Activated T-helper 1 cell treated with Interleukin-2 at 50 U/mL for 16 hours (primary cell): ENCODE results near the gene ARHGAP18.

Experiments used
- DNase-seq: peaks from one replicate; pipeline ENCODE4 v3.0.0-alpha.2; 2020; ENCODE audit warnings: low read depth

ARHGAP18 gene

GRCh38 chr6:129725341-129725740, 15.4 kb upstream of the ARHGAP18 start:
- no peak for DNase-seq

GRCh38 chr6:129719692-129720091, 9.7 kb upstream of the ARHGAP18 start:
- no peak for DNase-seq

- no peak for DNase-seq
Observed at GRCh38 chr6:129717277-129717676, 7.3 kb upstream of the ARHGAP18 start.

DNA sequence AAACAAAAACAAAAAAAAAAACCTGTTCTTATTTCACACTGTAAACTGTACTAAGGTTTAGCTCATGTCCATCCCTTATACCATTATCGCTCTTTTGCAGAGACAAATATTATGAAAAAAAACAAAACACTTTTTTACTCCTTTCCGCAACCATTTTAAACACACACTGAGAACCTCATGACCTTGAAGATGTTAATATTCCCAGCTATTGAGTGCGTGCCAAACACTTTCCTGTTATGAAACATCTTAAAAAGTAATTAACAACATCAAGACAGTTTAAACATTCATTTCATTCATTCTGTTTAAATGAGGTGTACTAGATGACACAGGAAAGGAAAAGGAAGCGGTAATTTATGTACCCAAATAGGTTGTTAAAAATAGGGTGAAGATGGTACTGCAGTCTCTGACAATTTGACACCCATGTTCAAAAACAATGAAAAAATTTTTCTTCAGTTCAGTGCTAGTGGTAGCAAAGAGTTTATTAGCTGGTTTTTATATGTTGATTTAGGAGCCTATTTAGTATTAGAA, 3.9 kb upstream of the ARHGAP18 start:
- DNase-seq = no peak

DNA sequence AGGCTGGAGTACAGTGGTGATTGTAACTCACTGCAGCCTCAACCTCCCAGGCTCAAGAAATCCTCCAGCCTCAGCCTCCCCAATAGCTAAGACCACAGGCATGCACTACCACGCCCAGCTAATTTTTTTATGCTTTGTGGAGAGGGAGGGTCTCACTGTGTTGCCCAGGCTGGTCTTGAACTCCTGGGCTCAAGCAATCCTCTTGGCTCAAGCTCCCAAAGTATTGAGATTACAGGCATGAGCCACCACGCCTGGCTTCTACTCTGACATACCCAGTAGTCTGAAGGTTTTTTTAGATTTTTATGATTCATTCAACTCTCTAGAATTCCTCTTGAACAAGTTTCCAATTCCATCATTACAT, 1.3 kb upstream of the ARHGAP18 start:
- no peak for DNase-seq

- no peak for DNase-seq
Observed at GRCh38 chr6:129710450-129711270, 683 bp upstream of the ARHGAP18 start.

DNA sequence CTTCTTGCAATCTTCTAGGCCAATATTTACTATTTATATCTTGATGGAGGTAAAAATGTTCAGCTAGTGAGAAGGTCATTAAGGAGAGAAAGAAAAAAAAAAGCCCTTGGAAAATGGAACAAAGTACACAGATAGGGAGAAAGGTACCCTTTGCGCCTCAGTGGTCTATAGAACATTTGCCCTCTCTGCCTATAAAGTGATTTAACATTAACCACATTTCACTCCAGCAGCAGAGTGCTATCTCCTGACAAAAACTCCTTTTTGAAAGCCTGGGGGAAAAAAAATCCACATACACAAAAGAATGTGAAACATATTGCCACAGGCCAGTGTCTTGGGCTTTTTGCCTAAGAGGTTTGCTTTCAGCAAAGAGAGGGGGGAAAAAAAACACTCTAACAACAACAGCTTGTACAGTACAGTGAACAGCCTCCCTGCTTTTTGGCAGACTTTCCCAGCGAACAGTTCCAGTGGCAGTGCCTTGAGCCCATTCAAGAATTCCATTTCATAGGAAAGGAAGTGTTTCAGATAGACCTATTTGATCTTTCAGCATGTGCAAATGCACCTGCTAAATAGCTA, 695 bp downstream of the ARHGAP18 start:
- no peak for DNase-seq

DNA sequence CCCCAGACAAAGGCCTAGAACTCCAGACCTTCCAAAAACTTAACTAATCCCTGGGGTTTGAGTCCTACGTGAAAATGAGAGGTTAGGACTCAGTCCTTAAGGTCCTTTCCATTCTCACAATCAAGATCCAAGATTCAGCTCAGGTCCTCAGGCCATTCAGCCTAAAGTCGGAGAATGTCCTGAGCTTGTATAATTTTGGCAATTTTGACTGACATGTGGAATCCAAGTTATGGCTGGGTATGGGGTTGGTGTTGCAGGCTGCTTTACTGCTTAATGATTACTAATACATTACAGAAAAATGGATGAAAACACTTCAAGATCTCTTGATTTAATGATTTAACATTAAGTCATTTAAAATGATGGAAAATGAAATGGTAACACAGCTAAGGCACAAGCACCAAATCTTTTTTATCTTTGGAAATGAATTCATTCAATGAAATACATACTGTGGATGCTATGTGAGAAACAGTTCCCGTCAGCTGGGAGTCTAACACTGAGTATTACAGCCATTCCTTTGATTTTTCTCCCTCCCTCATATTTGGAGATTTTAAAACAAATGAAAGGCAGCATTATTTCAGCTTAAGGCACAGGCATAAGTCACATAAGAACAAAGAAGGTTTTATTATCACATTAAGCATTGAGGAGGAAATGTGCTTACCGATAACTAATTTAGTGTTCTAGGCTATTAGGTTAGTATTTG, 1.3 kb downstream of the ARHGAP18 start:
- DNase-seq = no peak

DNA sequence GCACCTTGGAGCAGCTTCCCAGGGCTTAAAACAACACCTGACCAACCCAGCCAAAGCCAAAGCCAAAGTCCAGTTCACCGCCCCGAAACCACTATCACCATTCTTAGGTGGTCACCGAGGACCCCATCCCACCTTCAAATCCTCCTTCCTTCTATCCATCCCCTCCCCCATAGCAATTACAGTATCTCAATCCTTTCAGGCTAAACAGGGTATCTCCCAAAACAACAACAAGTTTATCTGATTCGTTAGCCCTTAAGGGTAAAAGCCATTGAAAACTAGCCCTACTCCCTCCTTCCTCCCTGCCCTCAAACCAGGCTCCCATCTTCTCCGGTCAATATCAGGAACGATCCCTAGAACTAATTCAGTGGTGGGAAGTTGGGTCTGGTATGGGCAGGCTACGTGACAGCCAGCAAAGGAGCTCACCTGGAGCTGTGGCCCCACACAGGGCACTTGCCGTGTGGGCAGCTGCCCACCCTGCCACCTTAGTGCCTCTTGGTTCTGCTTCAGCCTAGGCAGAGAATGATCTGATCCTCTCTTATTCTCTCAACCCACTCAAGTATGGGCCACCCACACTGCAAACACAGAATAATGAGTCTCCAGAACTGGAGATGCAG, 2.0 kb downstream of the ARHGAP18 start:
- no peak for DNase-seq

GRCh38 chr6:129707028-129707427, 2.9 kb downstream of the ARHGAP18 start:
- DNase-seq = no peak

- DNase-seq = no peak
Observed at GRCh38 chr6:129705212-129705611, 4.8 kb downstream of the ARHGAP18 start.

DNA sequence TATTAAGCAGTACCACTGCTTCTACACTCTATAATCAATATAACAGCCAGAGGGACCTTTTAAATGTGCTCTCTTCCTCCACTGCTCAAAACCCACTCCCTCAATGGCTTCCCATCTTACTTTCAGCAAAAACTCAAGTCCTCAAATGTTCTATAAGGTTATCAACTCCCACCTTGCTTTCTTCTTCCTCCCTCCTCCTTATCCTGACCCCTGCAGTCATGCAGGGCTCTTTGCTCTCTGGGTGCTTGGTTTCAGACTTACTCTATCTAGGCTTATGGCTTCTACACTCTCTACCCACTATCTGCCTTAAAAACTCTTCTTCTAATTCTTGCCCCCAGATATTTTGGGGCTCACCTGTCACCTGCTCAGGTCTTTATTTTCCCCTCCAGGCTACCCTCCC, 5.3 kb downstream of the ARHGAP18 start:
- DNase-seq = no peak

- no peak for DNase-seq
Observed at GRCh38 chr6:129701721-129702455, 8.1 kb downstream of the ARHGAP18 start.

GRCh38 chr6:129700666-129701065, 9.3 kb downstream of the ARHGAP18 start:
- DNase-seq = no peak

DNA sequence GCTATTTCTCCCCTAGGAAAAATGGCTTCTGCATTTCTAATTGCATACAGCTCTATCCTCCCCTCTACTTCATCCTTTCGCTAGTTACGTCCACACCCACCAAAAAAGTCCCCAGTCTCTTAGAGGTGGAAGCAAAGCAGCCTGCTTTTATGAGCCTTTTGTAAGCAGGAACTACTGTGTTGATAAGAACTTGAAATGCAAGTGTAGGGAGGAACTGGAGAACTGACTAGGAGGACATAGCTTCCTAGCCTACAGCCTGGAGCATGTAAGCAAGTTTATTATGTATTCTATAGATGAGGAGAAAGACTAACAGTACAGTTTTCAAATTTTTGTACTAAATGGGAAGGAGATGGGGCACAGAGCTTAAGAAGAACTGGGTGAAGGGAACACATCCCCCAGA, 10.3 kb downstream of the ARHGAP18 start:
- DNase-seq = no peak

DNA sequence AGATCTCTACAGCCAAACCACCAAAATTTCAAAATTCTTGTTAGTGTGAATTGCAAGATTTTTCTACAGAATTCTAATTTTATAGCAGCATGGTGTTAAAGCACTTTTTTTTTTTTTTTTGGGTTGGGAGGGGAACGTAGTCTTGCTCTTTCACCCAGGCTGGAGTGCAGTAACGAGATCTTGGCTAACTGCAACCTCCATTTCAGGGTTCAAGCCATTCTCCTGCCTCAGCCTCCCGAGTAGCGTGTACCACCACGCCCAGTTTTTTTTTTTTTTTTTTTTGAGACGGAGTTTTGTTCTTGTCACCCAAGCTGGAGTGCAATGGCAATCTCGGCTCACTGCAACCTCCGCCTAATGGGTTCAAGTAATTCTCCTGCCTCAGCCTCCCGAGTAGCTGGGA, 11.5 kb downstream of the ARHGAP18 start:
- no peak for DNase-seq

DNA sequence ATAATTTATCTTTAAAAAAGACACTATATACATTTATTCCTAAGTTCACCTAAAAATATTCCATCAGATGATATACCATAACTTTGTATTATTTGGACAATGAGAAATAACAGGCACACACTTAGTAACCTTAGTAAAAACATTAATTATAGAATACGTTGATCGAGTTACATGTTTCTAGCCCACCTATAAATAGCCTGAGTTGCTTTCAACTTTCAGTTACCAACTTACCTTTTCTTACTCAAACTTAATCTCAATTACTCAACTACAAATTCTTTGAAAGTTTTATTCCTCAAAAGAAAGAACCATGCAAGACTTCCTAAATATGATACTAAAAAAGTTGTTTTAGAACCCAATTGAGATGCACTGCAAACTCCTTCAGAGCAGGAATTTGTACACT, 12.2 kb downstream of the ARHGAP18 start:
- no peak for DNase-seq

- no peak for DNase-seq
Observed at GRCh38 chr6:129696843-129697242, 13.1 kb downstream of the ARHGAP18 start.

DNA sequence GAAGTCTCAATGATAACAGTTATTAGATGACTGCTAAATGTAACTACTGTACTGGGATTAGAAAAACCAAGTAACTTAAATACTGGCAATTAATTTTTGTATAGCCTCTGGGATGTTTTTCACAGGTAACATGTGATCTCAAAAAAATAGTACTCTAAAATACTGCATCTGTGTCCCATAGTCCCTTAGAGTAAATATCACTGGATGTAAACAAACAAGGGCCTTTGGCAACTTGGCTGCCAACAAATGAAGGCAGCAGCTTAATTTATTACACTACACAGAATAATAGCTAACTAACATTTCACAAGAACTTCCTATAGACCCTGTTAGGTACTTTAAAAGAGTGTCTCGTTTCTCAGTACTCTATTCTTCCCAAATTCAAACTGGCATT, 14.0 kb downstream of the ARHGAP18 start:
- no peak for DNase-seq

DNA sequence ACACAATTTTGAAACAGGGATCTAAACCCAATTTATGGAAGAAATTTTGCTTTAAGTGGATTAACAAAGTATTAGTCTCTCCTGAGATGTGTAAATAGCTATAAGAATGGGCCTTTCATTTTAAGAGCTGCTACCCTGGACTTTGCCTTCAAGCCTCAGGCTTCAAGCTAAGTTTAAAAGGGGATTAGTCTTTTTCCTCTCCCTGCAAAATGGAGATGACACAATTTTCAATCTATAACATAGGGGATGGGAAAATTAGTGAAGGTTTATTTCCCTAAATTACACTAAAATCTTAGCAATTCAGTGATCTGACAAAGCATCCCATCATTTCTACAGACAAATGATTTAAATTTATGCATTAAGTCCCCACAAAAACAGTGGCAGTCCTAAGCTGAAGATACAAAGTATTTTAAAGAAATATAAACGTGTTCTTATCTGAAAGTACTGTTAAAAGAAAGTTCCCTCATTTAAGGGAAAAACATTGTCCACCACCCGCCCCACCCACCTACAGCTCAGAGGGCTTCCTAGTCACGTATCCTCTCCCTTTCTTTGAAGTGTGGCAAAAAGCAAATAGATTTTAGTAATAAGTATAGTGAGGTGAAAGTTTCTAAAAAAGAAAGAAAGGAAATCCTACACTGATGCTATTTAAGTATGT, 14.5 kb downstream of the ARHGAP18 start:
- DNase-seq = no peak

GRCh38 chr6:129694036-129694435, 15.9 kb downstream of the ARHGAP18 start:
- no peak for DNase-seq
